Uterus (tissue), 2 donors: ENCODE data around the gene ANKK1.

Experiments
- CTCF ChIP-seq, 4 experiments: fragments of 200-600 bp in 2 of 4; fragments of 450-650 bp in 2 of 4; sonication (generic) in 2 of 4; IDR thresholded peaks; one replicate each; pipeline ENCODE4 v1.5.1; 2016 to 2019; ENCODE audit warnings: antibody characterized with exemption in 4 of 4, mild to moderate bottlenecking in 2 of 4, moderate library complexity in 1 of 4
- POLR2A ChIP-seq, 2 donors: fragments of 450-650 bp; IDR thresholded peaks; one replicate each; pipeline ENCODE4 v1.6.1; 2016; ENCODE audit warnings: antibody characterized with exemption in 2 of 2, mild to moderate bottlenecking in 1 of 2, moderate library complexity in 1 of 2

- TF ChIP-seq POLR2A (IDR thresholded peaks at IDR 0.05), result no peak
- no peak for TF ChIP-seq CTCF (IDR thresholded peaks at IDR 0.05)
Observed at GRCh38 chr11:113351068-113351450, 36.5 kb upstream of the ANKK1 start.
